GM15510 (cell line): ENCODE data around the gene OR5K1.

Experiments
- POLR2A ChIP-seq: IDR thresholded peaks from 3 replicates; pipeline ENCODE4 v1.6.1; 2011; ENCODE audit warnings: borderline replicate concordance; ENCODE audit not compliant: insufficient read length; ENCODE audit errors: extremely low read depth

OR5K1 gene

GRCh38 chr3:98501270-98501669, 38.3 kb downstream of the OR5K1 start:
- TF ChIP-seq POLR2A, result no peak

DNA sequence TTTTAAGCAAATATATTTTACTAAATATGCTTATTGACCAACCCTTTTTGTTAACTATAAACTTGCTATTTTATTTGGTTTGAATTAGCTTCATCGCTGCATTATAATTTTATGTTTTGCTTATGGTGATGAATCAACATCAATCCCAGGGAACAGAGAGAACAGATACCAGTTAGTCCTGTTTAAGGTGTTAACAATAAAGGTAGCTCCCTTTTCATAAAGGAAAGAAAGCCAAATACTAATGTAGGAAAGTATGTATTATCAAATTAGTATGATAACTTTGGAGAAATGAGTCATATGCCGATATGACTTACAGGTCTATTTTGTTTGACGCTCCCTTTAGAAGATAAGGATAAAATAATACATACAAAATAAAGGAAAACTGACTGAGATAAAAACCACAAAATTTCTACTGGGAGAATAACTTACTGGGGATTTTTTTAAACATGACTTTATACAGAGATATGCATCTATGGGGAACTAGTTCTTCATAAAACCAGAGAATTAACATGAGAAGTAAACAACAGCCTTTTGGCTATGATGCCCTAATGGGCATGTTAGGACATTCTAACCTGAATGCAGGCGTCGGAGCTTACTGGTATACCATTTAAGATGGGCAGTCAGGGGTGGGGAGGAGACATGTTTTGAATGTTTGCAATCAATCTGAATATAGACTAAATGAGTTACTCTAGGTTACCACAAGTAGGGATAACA, 39.0 kb downstream of the OR5K1 start:
- TF ChIP-seq POLR2A, result no peak

DNA sequence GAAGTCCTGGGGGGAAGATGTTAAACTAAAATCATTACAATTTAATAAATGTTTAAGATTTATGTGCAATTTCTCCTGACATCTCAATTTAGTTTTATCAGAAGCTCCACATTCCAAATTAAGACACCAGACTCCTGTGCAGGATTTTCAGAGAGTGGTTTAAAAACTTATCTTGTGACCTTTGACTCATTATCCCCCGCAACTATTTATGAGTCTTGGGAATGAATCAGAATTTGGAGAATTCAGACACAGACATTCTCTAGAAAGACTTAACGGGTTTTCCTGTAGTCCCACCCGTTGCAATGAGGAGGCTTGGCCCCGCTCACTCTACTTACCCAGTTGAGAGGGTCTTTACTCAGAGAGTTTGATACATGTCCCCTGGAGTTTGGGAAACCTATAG, 41.5 kb downstream of the OR5K1 start:
- no peak for TF ChIP-seq POLR2A

DNA sequence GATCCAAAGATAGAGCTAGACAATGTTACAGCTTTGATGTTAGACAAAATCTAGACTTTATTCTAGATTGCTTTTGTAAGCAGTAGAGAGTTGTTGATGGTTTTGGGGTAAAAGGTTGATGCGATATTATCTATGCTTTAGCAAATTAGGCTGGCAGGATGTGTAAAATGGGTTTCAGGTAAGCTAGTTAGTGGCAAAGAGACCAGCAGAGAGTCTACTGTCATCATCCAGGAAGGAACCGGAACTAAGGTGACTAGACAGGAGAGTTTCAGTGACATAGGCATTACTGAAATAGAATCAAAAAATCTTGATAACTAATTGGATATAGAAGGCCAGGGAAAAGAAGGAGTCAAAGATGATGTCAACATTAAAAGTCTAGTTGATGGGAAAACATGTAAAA, 45.6 kb downstream of the OR5K1 start:
- no peak for TF ChIP-seq POLR2A

DNA sequence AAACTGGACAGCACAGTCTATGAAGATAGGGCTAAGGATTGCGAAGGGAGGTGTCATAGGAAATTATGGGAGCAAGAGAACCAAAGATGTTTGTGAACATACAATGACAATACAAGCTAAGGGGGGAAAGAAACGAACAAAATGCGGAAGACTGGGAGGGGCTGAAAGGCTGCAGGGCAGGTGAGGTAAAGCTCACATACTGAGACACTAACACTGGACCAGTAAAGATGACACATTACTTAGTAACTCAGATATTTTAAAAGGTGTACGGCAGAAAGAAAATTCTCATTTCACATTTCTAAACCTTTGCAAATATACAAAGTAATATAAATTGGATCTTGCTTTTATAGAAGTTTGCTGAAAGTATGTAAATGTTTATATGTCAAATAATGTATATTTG, 49.6 kb downstream of the OR5K1 start:
- TF ChIP-seq POLR2A, result no peak

- no peak for TF ChIP-seq POLR2A
Measured at GRCh38 chr3:98513091-98513511, 50.1 kb downstream of the OR5K1 start.

- no peak for TF ChIP-seq POLR2A
Measured at GRCh38 chr3:98513736-98514135, 50.7 kb downstream of the OR5K1 start.

GRCh38 chr3:98514948-98515347, 51.9 kb downstream of the OR5K1 start:
- no peak for TF ChIP-seq POLR2A

DNA sequence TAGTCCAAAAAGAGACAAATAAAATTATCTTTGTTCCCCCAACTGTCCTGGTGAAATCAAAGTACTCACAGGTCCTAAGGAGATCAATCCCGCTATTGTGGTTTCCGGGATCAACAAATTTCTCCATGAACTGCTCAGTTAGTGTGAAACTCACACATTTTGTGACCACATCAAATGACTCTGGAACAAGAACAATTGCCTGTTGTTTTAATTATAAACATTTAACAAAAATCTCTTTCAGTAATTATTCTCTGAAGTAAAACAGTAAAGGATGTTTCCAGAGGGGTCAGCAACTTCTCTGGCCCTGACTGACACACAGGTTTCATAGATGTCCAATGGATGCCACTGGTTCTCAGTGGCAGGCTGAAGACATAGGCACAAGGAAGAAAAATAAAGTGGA, 55.8 kb downstream of the OR5K1 start:
- TF ChIP-seq POLR2A, result no peak

- TF ChIP-seq POLR2A, result no peak
Measured at GRCh38 chr3:98519351-98519750, 56.4 kb downstream of the OR5K1 start.

GRCh38 chr3:98521897-98522543, 59.0 kb downstream of the OR5K1 start:
- TF ChIP-seq POLR2A, result no peak
